ENCODE results near the gene N4BP2L1.
A peak's percentile ranks its signal among the peaks of the same experiment; 100 is the strongest.

N4BP2L1 gene

DNA sequence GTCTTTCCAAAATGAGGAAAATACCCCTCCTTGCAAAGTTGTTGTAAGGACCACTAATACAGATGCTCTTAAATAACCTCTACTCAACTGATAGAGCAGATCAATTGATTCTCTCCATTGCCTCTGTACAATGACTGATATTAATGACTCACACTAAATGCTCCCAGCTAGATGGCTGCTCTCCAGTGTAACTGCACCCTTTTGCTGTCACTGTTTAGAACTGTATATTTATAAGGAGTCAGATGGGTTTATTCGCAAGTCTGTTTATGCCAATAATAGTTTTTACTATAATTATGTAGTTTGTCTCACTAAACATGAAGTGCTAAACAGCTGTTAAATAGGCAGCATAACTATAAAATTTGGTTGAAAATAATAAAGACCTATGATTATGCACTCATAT, 21.0 kb upstream of the N4BP2L1 start:
- TF ChIP-seq CTCF (IDR thresholded peaks at IDR 0.05; ENCODE audit: low read length, missing control alignments) = no peak
- DNase-seq (ENCODE audit: low read depth) = no peak
- H3K4me3 ChIP-seq (replicated peaks; ENCODE audit: low read depth, low read length) = no peak overlapping the region

GRCh38 chr13:32447894-32448623, 20.1 kb upstream of the N4BP2L1 start:
- no peak overlapping the region for H3K4me3 ChIP-seq (replicated peaks; ENCODE audit: low read depth, low read length)
- no peak for TF ChIP-seq CTCF (IDR thresholded peaks at IDR 0.05; ENCODE audit: low read length, missing control alignments)
- DNase-seq (ENCODE audit: low read depth) = no peak

DNA sequence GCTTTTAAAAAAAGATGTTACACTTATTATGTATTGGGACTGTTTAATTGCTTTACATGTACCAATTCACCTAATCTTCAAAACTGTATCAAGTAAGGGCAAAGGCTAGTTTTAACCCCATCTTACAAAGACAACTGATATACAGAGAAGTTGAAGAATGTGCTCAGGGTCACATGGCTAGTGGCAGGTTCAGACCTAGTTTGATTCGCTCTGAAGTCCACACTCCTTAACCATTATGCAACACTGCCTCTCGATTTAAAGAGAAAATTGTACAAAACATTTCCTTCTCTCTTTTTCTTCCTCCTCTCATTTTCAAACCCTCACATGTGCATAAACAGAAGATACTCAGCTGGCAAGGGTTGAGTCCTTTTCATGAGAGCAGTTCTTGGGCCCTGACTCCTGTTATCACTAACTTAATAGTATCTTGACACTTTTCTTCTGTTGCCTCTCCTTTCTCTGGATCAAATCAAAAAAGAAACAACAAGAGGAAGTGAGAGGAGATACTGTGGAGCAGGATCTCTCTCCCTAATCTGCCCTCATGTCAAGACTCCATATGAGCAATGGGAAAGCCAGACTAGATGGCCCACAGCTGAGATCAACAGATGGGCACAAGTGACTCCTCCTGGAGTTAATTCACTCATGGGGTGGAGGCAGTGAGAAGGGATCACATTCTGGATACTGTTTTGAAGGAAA, 19.0 kb upstream of the N4BP2L1 start:
- DNase-seq (ENCODE audit: low read depth) = no peak
- TF ChIP-seq CTCF (IDR thresholded peaks at IDR 0.05; ENCODE audit: low read length, missing control alignments) = no peak
- H3K4me3 ChIP-seq (replicated peaks; ENCODE audit: low read depth, low read length) = no peak overlapping the region

GRCh38 chr13:32446220-32446619, 18.3 kb upstream of the N4BP2L1 start:
- TF ChIP-seq CTCF (IDR thresholded peaks at IDR 0.05; ENCODE audit: low read length, missing control alignments) = no peak
- no peak for DNase-seq (ENCODE audit: low read depth)
- no peak overlapping the region for H3K4me3 ChIP-seq (replicated peaks; ENCODE audit: low read depth, low read length)

GRCh38 chr13:32445461-32445860, 17.5 kb upstream of the N4BP2L1 start:
- DNase-seq (ENCODE audit: low read depth) = no peak
- no peak overlapping the region for H3K4me3 ChIP-seq (replicated peaks; ENCODE audit: low read depth, low read length)
- no peak for TF ChIP-seq CTCF (IDR thresholded peaks at IDR 0.05; ENCODE audit: low read length, missing control alignments)

DNA sequence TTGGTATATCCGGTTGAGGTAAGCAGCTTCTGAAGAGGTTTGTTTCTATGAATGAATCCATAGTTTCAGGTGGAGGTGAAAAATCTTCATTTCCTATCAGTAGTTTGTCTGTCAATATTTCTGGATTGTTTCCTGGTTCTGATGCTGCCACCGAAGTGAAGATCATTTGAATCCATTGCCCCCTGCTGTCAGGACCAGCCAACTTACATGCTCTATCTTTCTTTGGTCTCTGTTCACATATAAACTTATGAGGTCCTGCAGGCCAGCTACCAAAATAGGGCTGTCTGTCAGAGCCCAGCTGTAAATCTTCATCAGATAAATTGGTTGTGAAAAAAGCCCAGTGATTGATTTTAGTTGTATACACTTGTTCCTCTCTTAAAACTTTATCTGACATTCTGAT, 15.2 kb upstream of the N4BP2L1 start:
- DNase-seq (ENCODE audit: low read depth) = peak; percentile 17
- no peak overlapping the region for H3K4me3 ChIP-seq (replicated peaks; ENCODE audit: low read depth, low read length)
- TF ChIP-seq CTCF (IDR thresholded peaks at IDR 0.05; ENCODE audit: low read length, missing control alignments) = peak; percentile 19

All from fibroblast of pulmonary artery (primary cell).